NCI-H1694 (cell line): ENCODE results near the gene PLP2.
"Not testable (repeated sequence)": the region's sequence is repeated elsewhere in the genome, so short reads cannot be mapped to it uniquely, and the experiment has no call there.

Experiments
- DNase-seq: peaks from one replicate; lab custom pipeline; 2025; lab: John Stamatoyannopoulos, UW

Gene PLP2

GRCh38 chrX:49163555-49164419 is 7.9 kb upstream of the PLP2 start:
- peak; percentile 63 for DNase-seq

- no peak for DNase-seq
These were observed 6.9 kb upstream of the PLP2 start for GRCh38 chrX:49164589-49165360.

- DNase-seq: no peak
These were observed 5.5 kb upstream of the PLP2 start for GRCh38 chrX:49165901-49166881.

GRCh38 chrX:49166914-49167739 is 4.6 kb upstream of the PLP2 start:
- no peak for DNase-seq

GRCh38 chrX:49167740-49168108 is 4.0 kb upstream of the PLP2 start:
- DNase-seq: no peak

GRCh38 chrX:49172280-49172780 is 632 bp downstream of the PLP2 start:
- DNase-seq: peak; percentile 33

- DNase-seq: not testable (repeated sequence)
These were observed 1.8 kb downstream of the PLP2 start for GRCh38 chrX:49173544-49173943.

GRCh38 chrX:49174723-49175122 is 3.0 kb downstream of the PLP2 start:
- no peak for DNase-seq

- no peak for DNase-seq
These were observed 4.0 kb downstream of the PLP2 start for GRCh38 chrX:49175435-49176274.

- no peak for DNase-seq
These were observed 5.0 kb downstream of the PLP2 start for GRCh38 chrX:49176421-49177326.

GRCh38 chrX:49177338-49177833 is 5.7 kb downstream of the PLP2 start:
- DNase-seq: no peak

GRCh38 chrX:49177873-49178480 is 6.3 kb downstream of the PLP2 start:
- DNase-seq: no peak

GRCh38 chrX:49178537-49178936 is 6.8 kb downstream of the PLP2 start:
- no peak for DNase-seq

GRCh38 chrX:49179358-49179757 is 7.7 kb downstream of the PLP2 start:
- DNase-seq: no peak

GRCh38 chrX:49183701-49184281 is 12.1 kb downstream of the PLP2 start:
- DNase-seq: no peak

- DNase-seq: no peak
These were observed 12.9 kb downstream of the PLP2 start for GRCh38 chrX:49184294-49185281.
